Lung microvascular endothelial cell (primary cell): ENCODE data around the gene PNPLA8. TPM values are rescaled to one million over a fixed set of nuclear protein-coding genes. Genes with fewer than 3 reads are reported as not detected.
A peak's percentile ranks its signal among the peaks of the same experiment; 100 is the strongest.

ENCODE experiments used
- DNase-seq, 2 donors: peaks; one replicate each; pipeline versions ENCODE4 v3.0.0 to v3.0.0-alpha.2; 2010; ENCODE audit warnings: low read depth in 2 of 2
- total RNA-seq: library from RNA; depleted of rRNA; stranded (reverse); fragments of >200 nt; gene quantifications from 2 replicates; pipeline ENCODE4 v1.2.1, GENCODE V29; 2014

Gene PNPLA8
- total RNA-seq, 1 donor from 2014 or later = 27.6 TPM

DNA sequence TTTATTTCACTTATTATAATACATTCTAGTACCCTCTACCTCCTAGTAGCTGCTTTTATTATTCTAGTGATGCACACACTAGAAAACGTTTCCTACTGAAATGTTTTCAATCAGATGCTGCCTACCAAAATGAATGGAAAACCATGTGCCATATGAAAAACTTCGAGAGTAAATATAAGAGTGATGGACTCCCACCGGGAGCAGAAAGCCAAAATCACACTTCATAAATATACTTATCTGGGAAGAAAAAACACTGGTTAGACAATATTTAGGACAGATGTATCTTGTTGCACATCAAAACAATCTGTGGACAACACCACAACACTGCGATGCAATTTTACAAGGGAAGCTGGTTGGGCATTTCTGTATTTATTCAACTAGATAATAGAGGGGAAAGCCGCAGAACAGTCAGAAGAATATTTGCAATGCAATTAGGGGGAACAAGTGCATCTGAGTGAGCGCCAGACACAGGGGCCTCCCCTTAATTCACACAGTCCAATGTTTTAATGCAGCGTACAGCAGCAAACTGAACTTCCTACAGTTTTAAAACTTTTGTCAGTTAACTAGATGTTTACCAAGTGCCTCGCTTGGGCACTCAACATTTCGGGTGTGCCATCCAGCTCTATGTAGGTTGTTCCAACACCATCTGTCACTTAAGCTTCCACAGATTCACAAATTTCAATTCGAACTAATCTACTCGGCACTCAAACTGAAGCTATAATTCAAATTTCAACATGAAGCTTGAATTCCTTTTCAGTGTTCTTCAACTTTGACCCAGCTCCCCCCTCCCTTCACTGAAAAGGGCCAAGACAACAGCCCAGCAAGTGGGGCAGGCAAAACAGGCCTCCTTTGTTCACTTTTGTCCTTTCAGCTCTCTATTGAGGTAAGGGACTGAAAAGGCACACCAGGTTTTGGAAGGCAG lies 77.1 kb downstream of the PNPLA8 start:
- no peak for DNase-seq

DNA sequence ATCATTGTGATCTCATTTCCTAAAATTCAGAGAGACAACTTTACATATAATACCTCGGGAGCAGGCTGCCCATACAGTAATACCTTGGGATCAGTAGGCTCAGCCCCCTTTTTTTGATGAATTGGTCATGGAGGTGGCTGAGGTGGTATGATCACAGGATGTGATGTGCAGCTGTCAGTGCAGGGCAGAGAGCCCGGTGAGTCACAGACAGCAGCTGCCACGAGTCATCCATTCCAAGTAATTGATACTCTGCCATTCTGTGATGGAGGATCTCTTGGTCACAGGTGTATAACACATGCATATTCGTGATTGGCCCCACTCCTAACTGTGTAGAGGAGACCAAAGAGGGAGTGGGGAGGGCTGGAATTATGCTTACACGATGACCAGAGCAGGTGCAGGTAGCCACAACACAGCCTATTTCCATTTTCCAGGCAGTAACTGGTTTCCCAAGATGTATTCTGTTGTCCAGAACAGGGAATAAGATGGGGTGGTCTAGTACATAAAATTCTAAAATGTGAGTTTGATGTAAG lies 83.8 kb downstream of the PNPLA8 start:
- DNase-seq = peak; percentile 46 to 63

DNA sequence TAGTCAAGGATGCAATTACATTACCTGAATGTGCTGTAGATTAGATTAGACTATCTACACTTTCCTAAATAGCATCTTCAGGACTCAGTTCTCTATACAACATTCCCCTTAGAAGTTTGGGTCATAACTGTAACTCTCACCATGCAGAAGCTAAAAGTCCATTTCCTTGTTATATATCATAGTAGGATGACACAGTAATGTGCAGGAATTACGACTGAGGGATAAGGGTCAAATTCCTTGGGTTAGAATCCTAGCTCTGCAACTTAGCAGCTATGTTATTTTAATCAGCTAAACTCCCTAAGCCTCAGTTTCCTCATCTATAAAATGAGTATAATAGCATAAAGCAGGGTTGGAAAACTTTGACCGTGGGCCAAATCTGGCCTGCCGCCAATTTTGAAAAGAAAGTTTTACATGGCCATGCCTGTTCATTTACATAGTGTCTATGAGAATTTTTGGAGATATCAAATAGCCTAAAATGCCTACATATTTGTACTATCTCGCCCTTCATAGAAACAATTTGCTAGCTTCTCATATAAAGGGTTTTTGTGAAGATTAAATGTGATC lies 84.5 kb downstream of the PNPLA8 start:
- no peak for DNase-seq

DNA sequence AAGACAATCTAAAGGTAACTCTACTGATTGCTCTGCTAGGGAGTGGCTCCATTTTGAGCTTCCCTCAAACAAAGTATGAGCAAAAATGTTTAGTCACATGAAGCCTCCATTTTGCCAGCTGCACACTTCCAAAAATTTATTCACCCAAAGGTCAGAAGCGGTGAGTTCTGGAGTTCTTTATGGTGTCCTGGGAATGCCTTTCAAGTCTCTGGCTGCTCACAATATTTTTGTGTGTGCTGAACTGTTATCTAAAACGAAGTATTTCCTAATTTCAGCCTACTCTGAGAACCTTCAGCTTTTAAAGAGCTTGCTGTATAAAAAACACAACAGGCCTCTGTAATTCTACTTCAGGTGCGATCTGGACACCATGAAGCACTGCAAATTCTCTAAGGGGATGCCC lies 85.3 kb downstream of the PNPLA8 start:
- DNase-seq = no peak

DNA sequence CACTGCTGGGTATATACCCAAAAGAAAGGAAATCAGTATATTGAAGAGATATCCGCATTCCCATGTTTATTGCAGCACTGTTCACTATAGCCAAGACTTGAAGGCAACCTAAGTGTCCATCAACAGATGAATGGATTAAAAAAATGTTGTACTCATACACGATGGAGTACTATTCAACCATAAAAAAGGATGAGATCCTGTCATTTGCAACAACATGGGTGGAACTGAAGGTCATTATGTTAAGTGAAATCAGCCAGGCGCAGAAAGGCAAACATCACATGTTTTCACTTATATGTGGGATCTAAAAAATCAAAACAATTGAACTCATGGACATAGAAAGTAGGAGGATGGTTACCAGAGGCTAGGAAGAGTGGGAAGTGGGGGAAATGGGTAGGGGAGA lies 89.0 kb downstream of the PNPLA8 start:
- DNase-seq = no peak

DNA sequence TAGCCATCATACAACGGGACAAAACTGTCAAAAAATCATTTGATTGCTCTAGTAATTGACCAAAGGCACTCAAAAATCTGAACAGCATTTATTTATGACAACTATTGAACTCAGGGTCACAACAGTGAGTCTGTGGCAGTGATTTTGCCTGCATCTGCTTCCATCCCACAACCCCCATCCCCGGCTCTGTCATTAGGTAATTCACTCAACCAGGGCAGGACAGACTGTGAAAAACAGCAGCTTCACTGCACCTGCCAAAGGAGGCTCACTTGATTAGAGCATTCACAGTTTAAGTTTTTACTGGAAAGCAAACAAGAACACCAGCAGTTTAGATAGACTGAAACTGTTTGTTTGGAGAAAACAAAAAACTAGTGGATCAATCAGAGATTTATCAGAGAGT lies 91.9 kb downstream of the PNPLA8 start:
- no peak for DNase-seq

DNA sequence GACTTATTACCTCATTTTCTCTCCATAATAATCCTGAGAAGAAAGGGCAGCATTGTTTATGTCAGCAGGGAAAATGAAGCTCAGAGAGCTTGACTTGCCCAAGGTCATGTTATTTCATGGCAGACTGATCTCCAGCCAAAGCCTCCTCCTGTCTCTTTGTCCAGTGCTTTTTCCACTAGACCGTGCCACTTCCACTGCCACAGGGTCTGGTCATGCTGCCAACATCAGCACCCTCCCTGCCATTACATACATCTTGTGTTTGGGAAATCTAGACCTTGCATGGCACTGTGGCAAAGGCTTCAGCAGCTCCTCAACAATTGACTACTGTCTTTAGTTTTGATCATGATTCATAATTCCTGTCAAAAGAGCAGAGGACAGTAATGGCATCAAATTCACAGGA lies 94.8 kb downstream of the PNPLA8 start:
- DNase-seq = peak in 1 of 2 donors; percentile 20

DNA sequence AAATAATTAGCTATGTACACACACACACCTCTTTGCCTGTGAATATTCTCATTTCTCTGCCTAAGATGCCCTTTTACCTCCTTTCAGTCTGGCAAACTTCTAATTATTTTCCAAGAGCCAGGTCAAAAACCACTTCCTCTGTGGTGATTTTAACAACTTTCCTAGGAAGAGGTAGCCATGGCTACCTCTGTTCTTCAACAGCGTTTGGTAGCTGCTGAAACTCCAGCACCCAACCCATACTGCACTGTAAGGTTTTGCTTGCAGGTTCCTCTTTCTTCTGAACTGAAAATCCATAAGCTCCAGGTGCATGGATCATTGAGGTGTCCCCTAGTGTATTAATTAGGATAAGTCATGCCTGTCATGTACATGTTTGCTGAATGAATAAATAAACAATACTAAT lies 95.3 kb downstream of the PNPLA8 start:
- peak; percentile 22 to 36 for DNase-seq

DNA sequence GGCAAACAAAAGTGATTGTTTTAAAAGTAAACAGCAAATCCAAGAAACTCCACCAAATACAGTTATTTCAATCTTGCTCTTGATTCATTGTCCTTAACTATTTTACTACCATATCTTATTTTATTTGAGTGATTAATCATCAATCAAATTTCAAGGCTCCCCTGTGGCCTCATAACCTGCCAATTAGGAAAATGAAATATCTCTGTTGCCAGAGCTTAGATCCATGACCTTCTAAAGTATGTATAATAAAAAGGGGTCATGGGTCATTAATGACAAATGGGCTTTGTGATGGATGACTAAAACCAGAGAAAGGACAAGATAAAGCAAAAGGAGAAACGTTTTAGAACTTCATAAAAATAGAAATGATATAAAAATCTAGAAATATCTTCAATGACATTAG lies 98.2 kb downstream of the PNPLA8 start:
- DNase-seq = no peak

DNA sequence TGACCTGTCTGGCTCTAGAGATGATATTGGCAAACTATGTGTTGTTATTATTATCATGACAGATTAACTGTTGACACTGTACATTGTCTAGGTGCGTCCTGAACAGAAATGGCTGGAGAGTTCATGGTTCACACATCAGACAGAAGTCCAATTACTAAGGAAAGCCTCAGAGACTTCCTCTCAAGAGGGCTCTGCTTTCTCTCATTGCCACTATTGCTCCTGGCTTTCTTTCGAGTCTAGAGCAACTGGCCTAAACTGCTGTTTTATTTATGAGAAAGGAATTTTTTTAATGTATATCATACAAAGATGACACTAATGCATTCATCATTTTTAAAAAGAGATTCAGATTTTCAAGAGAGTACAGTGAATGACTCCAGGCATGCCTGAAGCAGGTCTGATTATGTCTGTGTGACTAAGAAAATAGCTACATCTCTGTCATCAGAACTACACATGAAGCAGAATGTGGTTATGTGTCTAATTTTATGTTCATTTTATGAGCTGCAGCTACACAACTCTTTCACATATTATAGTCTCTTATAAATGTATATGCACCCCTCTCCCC lies 100.1 kb downstream of the PNPLA8 start:
- DNase-seq = no peak

DNA sequence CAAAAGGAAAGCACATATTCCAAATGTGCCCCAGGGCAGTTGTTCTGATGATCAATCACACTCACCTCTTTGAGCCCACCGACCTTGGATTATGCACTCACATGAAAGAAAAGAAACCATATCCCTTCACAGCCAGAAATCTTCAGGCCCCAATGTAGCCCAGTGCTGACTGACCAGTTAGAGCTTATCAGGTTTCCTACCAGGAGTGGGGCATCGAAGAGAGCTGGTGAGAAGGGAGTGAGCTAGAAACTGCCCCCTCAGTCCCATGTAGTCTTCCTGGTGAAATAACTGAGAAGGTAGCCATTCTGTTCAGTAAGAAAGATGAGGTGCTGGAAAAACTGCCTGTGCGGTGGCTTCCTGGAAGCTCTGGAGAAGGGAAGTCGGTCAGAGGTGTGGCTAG lies 101.9 kb downstream of the PNPLA8 start:
- no peak for DNase-seq

DNA sequence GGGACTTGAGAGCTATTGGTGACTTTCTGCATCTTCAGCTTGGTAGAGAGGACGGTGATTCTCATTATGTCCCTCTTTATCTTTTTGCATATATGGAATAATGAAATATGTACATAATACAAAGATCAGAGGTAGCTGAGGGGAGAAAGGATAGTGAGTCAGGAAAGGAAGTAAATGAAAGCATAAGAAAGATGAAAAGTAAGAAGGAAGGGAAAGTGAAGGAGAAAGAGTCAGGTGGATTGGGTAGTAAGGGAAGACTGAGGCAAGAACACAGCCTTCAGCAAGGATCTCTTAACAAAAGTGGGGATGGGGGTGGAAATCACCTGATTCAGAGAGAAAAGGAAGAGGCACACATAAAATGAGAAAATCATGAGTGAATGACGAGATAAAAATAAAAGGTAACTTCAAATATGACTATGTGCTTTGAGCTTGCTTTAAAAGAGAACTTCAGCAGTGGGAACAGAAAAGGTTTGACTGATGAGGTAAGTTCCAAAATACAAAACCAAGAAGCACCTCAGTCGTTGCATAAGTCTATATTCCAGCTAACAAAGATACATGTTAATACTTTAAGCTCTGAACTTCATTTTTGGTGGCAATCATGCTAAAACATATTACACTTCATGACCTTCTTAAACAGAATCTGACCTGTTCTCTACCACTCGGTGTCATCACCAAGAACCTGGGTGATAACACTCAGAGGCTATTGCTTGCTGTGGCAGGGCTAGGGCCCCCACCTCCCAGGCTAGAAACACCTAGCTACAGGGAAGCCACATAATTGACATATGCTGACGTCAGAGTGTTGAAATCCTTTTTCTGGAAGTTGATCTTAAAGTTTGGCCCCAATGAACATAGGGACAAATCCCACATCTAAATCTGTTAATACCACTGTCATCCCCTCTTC lies 102.6 kb downstream of the PNPLA8 start:
- DNase-seq = no peak

DNA sequence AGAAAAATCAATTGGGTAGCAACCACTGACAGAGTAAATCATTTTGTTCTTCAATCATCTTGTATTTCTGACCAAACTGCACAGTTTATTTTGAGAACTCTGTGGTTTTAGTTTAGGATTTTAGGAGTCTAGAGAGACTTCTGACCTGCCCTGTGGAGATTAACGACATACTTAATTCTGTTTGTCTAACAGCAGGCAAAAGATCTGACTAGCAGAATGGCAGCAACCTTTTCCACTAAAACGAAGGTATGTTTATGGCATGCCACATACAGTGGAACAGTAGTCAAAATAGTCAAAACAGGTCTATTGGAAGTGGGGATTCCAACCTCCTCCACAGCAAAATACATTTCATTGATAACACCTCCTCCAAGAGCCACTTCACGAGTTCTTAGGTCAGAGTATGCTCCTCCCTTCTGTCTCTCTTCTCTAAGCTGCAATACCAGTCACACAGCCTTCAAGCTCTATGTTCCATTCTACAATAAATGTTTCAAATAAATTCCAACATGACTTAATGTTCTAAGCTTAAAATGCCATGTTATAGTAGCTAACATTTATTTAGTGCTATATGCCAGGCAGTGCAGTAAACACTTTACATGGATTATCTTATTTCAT lies 104.1 kb downstream of the PNPLA8 start:
- no peak for DNase-seq

Other genes with a start within 250 kb of the PNPLA8 start
- 1.2 and 8.7 TPM in 2 replicates for gene NRCAM, start 69.7 kb downstream of the PNPLA8 start, total RNA-seq
- gene THAP5, start 43.6 kb upstream of the PNPLA8 start, total RNA-seq = 8.1 and 11.5 TPM in 2 replicates
- 24.8 and 53.8 TPM in 2 replicates for gene DNAJB9, start 43.7 kb upstream of the PNPLA8 start, total RNA-seq